MG63 (cell line): ENCODE results near the gene CASZ1. TPM values are rescaled to one million over a fixed set of nuclear protein-coding genes. Genes with fewer than 3 reads are reported as not detected.

Experiments used
- DNase-seq: peaks from one replicate; pipeline ENCODE4 v3.0.0-alpha.2; 2020
- H3K27me3 ChIP-seq: fragments of 250-450 bp; sonication (Bioruptor Pico); 2 replicates; pipeline ENCODE4 v1.5.1; 2020; ENCODE audit warnings: mild to moderate bottlenecking, moderate library complexity
- H3K36me3 ChIP-seq: fragments of 250-450 bp; sonication (Bioruptor Pico); 2 replicates; pipeline ENCODE4 v1.5.1; 2020; ENCODE audit warnings: mild to moderate bottlenecking, moderate library complexity
- H3K4me3 ChIP-seq: fragments of 250-450 bp; sonication (Bioruptor Pico); 2 replicates; pipeline ENCODE4 v1.5.1; 2020; ENCODE audit warnings: mild to moderate bottlenecking, moderate library complexity
- H3K9me3 ChIP-seq: fragments of 250-450 bp; sonication (Bioruptor Pico); 2 replicates; pipeline ENCODE4 v1.5.1; 2020; ENCODE audit warnings: mild to moderate bottlenecking, moderate library complexity
- total RNA-seq: library from RNA; depleted of rRNA; stranded (reverse); fragments of >200 nt; shearing (Covaris generic); gene quantifications from 2 replicates; pipeline ENCODE4 v1.2.3, GENCODE V29; 2014; ENCODE audit warnings: low replicate concordance

The CASZ1 gene
- total RNA-seq, 1 experiment from 2014 or later: 1.1 TPM

DNA sequence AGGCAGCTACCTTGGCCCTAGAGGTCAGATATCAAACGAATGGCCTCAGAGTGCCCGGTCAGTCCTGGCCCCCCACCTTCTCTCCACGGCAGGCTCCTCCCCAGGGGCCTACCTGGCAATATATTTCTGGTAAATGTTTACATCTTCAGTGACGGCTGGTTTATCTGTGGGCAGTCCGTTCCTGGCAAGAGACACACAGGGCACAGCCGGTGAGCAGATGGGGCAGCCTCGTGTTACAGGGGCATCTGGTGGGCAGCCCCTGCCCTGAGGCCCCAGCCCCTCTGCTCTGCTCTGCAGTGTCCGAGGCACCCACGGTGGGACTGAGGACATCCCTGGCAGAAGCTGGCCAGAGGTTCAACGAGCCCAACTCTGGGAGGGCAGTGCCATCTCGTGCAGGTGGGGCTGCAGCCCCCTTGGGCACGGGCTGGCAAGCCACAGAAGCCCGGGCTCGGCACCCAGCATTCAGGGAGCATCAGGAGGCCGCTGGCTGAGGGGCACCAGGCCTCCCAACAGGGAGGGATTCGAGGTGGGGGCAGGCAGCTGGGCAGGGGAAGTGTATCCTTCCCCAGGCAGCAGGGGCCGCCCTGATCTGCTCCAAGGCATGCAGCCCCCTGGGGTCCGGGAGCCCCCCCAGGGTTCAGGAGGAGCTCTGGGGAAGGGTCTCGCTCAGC lies 137.9 kb downstream of the CASZ1 start:
- Histone ChIP-seq H3K27me3 (no peaks in the 10 kb centered on the region), H3K4me3 (no peak overlapping the region), H3K9me3 (no peaks in the 10 kb centered on the region), H3K36me3 (no peaks in the 10 kb centered on the region)
- DNase-seq: no peak

DNA sequence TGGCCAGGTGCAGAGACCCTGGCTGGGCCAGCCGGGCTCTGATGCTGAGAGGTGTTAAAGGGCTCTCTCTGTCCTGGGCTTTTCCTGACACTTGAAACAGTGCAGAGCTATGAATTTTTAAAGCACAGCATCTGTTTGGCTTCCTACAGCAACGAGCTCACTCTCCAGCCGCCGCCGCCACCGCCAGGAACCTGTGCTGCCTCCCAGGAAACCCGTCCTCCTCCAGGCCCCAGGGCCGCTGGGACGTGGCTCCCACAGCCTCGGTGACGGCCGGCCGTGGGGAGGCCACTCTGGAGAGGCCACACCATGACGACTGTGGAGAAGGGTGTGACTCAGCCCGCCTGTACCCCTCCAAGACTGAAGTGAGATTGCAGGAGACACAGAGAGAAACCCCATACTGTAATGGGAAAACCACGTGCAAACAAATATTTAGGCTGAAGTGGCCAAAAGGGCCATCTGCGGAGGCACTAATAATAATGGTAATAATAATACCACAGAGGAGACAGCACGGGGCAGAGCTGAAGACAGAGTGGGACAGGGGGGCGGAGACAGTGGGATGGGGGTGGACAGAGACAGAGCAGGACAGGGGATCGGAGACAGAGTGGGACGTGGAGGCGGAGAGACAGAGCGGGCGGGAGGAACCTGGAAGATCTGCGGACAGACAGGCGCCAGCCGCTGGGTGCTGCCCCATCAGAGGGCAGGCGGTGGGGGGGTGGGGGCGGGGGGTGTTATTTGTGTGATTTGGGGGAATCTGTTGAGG lies 139.2 kb downstream of the CASZ1 start:
- Histone ChIP-seq H3K36me3 (no peaks in the 10 kb centered on the region), H3K4me3 (no peak overlapping the region), H3K27me3 (no peaks in the 10 kb centered on the region), H3K9me3 (no peaks in the 10 kb centered on the region)
- DNase-seq: no peak

DNA sequence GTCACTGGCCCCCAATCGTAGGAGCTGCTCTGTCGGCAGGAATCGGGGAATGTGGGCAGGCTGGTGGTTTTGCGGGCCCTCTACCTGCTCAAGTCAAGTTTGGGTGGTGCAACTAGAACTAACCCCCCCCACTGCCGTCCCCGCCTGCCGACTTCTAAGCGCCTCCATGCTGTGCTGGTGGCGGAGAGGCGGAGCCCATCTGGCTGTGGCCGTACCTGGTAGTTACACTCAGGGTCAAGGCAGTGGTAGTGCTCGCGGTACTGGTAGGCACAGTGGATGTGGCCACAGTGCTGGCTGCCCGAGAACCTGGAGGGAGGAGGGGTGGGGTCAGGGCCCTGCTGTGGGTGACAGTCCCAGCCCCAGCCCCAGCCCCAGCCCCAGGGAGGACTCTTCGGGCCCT lies 140.0 kb downstream of the CASZ1 start:
- no peak overlapping the region for H3K4me3 ChIP-seq
- no peaks in the 10 kb centered on the region for H3K27me3 ChIP-seq
- H3K9me3 ChIP-seq: no peaks in the 10 kb centered on the region
- no peak for DNase-seq
- H3K36me3 ChIP-seq: no peaks in the 10 kb centered on the region

DNA sequence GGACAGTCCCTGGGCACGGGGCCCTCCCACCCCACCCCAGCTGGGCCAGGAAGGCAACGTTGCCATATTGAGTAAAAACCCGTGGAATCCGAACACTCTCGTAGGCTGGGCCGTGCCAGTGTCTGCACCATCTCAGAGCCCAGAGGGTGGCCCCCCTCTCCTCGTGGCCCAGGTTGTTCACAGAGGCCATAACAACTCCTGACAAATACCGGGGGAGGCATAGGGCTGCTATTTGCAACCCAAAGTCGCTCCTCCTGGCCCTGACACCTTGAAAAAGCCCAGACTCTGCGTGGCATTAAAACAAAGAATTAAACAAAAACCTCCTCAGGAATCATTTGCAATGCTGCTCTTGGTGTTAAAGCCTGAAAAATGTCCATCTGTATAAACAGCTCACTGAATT lies 141.4 kb downstream of the CASZ1 start:
- DNase-seq: no peak
- no peaks in the 10 kb centered on the region for H3K36me3 ChIP-seq
- no peaks in the 10 kb centered on the region for H3K9me3 ChIP-seq
- H3K27me3 ChIP-seq: no peaks in the 10 kb centered on the region
- no peak overlapping the region for H3K4me3 ChIP-seq

DNA sequence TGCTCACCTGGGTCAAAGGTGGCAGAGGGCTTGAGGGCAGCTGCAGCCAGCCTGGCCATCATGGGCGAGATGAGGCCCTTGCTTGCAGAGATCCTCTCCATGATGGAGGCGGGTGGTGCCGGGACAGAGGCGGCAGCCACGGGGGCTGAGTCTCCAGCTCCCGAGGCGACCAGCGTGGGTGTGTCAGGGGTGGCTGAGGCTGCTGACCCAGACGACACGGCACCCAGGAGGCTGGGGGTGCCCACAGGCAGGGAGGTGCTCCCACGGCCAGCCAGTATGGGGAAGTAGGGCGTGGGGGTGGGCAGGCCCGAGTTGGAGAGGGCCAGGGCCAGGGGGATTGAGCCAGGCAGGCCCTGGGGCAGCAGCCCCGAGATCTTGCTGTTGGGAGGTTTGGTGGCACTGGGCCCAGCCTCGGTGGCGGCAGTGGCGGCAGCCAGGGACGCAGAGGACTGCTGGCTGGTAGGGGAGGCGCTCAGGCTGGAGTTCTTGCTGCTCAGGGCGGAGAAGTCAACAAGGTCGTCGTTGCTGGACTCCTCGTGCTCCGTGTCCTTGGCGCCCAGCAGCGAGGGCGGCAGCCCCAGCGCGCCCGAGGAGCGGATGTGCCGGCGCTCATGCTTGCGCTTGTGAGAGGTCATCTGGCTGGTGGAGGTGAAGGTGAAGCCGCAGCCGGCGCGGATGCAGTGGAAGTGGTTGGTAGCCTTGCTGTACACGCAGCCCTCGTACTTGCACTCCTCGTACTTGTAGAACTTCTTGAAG lies 142.9 kb downstream of the CASZ1 start:
- no peaks in the 10 kb centered on the region for H3K9me3 ChIP-seq
- H3K27me3 ChIP-seq: no peaks in the 10 kb centered on the region
- no peaks in the 10 kb centered on the region for H3K36me3 ChIP-seq
- DNase-seq: no peak
- H3K4me3 ChIP-seq: no peak overlapping the region

DNA sequence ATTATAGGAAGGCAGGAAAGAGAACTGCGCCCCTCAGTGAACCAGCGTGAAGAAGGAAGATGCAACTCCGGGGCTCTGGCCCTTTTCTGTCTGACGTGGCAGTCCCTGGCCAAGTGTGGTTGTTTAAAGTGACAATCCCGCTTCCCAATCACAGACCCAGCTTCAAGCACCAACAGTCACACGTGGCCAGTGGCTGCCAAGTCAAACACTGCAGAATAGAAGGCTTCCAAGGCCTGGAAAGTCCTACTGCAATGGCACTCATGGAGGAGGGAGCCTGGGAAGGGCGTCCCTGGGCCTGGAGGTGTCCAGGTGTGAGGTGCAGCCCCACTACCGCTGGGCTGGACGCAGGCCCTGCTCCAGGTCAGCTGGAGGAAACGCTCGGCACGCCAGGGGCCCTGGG lies 143.8 kb downstream of the CASZ1 start:
- Histone ChIP-seq H3K27me3 (no peaks in the 10 kb centered on the region), H3K4me3 (no peak overlapping the region), H3K36me3 (no peaks in the 10 kb centered on the region), H3K9me3 (no peaks in the 10 kb centered on the region)
- DNase-seq: no peak

DNA sequence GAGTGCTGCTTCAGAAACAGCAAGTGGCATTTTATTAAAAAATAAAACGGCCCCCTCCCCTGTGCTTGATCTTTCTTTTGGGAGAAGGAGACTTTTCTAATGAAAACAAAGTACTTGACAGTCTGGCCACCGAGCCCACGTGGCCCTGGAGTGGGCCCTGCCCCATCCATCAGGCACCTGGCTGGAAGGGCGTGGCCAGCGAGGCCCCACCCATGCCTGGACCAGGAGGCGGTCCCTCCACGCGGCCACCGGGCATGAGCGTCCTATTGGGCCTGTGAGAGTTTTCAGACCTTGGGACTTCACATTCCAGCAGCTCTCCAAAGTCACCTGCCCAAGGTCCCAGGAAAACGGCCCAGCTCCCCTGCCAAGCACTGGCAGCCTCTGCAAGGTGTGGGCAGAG lies 144.7 kb downstream of the CASZ1 start:
- no peaks in the 10 kb centered on the region for H3K9me3 ChIP-seq
- DNase-seq: no peak
- no peak overlapping the region for H3K4me3 ChIP-seq

DNA sequence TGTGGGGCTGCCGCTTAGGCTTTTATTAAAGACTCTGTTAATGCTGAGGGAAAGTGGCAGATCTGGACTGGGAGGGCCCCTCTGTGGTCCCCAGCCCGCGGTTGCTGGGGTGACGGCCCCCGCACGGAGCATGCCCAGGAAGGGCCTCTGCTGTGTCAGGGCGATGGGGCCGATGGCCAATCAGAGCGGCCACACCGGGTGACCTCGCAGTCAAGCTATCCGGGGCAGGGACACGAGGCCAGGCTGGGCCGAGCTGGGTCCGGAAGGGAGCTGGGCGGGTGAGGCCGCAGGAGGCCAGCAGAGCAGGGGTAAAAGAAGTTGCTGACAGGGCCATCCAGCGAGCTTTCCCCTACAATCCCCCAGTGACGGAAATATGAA lies 145.1 kb downstream of the CASZ1 start:
- Histone ChIP-seq H3K27me3 (no peaks in the 10 kb centered on the region), H3K4me3 (no peak overlapping the region), H3K9me3 (no peaks in the 10 kb centered on the region), H3K36me3 (no peaks in the 10 kb centered on the region)
- no peak for DNase-seq

More for the DNA sequence above, 144.7 kb downstream of the CASZ1 start:
- Histone ChIP-seq H3K36me3 (no peaks in the 10 kb centered on the region), H3K27me3 (no peaks in the 10 kb centered on the region)

DNA sequence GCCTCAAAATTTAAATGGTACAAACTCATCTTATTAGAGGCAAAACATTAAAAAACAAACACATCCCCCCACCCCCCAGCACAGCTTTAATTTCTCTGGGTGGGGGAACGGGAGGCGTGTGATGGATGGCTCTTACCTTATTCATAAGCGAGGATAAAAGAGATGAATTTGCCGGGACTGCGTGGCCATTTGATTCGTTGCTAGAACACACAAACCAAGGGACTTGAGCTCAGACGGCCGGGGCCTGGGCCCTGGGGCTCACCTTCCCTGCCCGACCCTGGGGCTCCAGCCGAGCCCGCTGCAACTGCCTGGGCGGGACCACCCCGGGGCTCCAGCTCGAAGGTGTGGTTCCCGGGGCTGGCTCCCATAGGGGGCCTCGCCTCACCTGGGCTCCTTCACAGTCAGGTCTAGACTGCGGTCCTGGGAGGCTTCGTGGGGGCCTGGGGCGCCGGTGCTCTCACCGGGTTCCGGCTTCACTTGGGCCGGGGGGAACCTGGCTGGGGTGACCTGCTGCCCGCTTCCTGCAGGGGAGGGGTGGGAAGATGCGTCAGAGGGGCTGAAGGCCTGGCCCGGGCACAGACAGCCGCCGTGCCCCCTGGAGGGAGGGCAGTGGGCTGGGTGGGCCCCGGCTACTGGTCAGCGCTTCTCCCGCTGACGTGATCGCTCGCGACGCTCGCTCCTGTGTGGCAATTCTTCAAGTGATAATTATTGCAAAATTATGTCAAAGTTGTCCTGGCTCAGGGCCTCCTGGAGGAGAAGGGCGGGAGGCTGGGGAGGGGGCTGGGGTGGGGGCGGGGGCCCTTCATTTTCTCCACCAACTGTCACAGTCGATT lies 145.7 kb downstream of the CASZ1 start:
- Histone ChIP-seq H3K36me3 (no peaks in the 10 kb centered on the region), H3K27me3 (no peaks in the 10 kb centered on the region), H3K4me3 (no peak overlapping the region), H3K9me3 (no peaks in the 10 kb centered on the region)
- no peak for DNase-seq

DNA sequence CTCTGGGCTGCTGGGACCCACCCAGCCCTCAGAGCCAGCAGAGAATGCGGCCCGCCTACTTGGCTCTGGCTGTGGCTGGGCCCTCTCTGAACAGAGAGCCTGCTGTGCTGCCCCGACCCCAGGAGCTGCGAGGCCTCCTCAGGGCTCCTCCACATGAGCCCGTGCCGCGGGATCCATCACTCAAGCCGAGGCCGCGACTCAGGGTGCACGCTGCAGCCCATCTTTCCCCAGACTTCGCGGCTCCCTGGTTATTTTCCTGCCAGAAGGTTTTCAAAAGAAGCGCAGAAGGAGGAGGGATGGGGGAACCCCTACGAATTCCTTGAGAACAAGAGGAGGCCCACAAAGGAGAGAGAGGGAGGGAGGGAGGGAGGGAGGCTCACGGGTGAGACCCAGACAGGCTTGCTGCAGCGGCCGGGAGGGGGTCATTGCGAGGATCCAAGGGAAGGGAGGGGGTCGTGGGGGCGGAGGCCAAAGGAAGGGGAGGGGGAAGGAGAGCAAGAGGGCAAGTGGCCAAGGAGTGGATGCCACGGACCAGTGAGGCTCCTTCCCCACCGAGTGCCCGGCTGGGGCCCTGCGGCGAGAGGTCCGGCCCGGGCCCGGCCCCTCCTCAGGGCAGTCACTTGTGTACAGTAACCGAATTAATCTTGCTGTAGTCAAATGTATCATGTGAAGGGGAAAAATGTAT lies 146.8 kb downstream of the CASZ1 start:
- Histone ChIP-seq H3K9me3 (no peaks in the 10 kb centered on the region), H3K36me3 (no peaks in the 10 kb centered on the region), H3K4me3 (no peak overlapping the region), H3K27me3 (no peaks in the 10 kb centered on the region)
- no peak for DNase-seq

DNA sequence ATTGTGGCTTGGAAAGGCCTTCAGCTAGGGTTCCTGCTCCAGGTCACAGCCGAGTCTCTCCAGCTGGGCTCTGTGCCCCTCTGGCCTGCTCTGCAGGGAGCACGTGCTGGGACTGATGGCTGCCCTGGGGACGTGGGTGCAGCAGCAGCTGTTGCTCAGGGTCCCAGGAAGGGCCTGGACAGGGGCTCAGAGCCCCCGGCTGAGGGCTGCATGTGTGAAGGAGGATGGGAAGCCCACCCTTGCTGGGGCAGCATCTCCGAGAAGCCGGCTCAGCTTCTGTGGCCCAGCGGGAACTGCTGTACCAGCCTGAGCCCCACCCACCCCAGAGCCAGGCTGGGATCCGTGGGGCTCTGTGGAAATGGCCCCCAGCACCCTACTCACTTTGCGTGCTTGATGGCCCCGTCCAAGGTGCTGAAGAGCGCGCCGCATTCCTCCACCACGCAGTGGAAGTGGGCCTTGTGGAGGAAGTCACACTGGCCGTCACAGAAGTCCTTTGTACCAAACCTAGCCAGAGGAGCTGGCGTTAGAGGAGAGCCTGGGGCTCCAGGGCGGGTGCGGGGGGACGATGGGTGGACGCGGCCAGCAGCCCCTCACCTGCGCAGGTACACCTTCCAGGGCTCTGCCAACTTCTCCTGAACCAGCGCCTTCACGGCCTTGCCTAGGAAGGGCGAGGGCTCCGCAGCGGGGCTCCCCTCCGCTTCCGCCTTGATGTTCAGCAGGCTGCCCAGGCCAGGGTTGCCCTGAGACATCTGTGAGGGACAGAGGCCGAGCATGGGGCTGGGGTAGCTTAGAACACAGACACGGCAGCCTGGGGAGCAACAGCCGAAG lies 147.5 kb downstream of the CASZ1 start:
- DNase-seq: no peak
- Histone ChIP-seq H3K4me3 (no peak overlapping the region), H3K36me3 (no peaks in the 10 kb centered on the region), H3K27me3 (no peaks in the 10 kb centered on the region), H3K9me3 (no peaks in the 10 kb centered on the region)

DNA sequence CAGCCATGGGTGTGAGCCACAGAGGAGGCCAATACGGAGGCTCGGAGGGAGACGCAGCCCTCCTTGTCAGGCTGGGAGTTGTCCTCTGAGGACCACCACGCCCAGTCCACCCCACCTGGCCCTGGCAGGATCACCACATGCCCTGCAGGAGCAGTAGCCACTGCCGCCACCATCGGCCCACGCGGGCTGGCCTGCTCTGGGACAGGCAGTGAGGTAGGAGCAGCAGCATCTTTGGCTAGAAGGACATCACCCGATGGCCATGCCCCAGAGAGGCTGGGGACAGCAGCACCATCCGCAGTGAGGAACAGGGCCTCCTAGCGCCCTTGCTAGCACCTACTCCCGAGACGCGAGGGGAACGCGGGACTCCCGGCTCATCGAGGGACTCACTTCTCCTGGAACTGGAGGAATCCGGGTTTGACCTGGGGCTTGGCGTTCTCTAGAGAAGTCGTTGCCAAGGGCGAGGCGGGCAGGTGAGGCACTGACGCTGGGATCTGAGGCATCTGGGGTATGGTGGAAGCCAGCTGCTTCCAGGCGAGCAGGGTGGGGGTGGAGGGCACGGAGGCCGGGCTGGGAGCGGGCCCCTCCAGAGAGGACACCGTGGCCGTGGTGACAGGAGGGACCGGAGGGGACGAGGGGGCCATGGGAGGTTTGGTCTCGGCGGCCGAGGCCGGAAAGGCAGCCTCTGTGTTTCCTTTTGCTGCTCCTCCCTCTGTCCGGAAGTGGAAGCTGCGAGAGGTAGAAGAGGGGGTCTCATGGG lies 148.9 kb downstream of the CASZ1 start:
- H3K4me3 ChIP-seq: no peak overlapping the region
- no peaks in the 10 kb centered on the region for H3K36me3 ChIP-seq
- H3K27me3 ChIP-seq: no peaks in the 10 kb centered on the region
- DNase-seq: no peak
- H3K9me3 ChIP-seq: no peaks in the 10 kb centered on the region

DNA sequence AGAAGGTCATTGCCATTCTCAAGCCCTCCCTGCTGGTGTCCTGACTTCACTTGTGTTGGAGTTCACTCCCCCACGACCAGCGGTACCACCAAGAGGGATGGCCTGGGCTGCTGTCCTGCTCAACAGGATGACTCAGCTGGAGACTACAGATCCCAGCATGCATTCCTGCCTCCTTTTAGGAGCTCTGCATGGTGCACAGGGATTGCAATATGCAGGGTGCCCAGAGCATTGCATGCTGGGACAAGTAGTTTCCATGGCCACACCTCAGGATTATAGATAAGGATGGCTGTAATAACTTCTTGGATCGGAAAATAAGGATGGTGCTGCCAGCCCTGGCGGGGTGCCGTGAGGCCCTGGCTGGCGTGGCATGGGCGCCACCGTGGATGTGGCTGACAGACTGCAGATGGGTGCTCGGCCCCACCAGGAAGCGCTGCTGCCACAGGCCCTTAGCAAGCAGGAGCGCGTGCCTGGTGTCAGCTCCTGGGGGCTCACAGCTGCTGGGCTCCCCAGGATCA lies 150.0 kb downstream of the CASZ1 start:
- Histone ChIP-seq H3K36me3 (no peaks in the 10 kb centered on the region), H3K27me3 (no peaks in the 10 kb centered on the region), H3K9me3 (no peaks in the 10 kb centered on the region), H3K4me3 (no peak overlapping the region)
- peak; percentile 51 for DNase-seq

DNA sequence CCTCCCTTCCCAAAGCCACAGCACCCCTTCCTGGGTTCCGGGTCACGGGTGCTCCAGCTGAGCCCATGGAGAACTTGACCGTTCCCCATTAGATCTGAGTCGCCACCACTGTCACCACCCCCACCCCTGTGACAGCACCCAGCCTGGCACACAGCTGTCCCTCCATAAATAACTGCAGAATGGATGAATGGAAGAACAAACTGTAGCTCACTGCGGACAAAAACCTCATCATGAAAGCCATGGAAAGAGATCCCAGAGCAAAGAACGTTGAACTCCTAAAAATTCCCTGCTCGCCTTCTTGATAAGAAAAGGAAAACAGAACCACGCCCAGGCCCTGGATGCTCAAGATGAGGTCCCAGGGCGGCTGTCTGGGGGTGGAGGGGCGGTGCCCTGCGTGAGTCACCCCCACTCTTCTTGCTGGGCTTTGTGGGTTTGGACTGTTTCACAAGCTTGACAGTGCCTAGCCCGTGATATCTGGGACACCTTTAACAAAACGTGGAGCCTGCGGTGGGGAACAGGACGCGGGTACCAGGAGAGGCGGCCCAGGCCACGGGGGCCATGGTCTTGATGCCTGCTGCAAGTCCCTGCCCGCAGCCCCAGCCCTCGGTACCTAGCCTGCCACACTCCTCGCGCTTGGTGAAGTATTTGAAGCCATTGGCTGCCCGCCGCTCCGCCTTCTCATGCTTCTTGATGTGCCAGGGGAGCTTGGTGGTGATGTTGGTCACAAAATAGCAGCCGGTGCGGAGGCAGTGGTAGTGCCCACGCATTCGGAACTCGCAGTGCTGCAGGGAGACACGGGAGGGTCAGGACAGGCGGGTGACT lies 151.9 kb downstream of the CASZ1 start:
- Histone ChIP-seq H3K4me3 (no peak overlapping the region), H3K9me3 (no peaks in the 10 kb centered on the region), H3K27me3 (no peaks in the 10 kb centered on the region), H3K36me3 (no peaks in the 10 kb centered on the region)
- DNase-seq: no peak
